H1 (cell line): ENCODE data around the gene TFAP2A. TPM values are rescaled to one million over a fixed set of nuclear protein-coding genes. Genes with fewer than 3 reads are reported as not detected.

Source experiments
- CTCF ChIA-PET: fragments of 300-600 bp; sonication (Branson Sonifier 250); formaldehyde crosslinking; loops from one replicate; lab custom pipeline; 2021; ENCODE audit not compliant: partially characterized antibody; lab: Charles Lee
- POLR2A ChIA-PET: fragments of 300-600 bp; sonication (Branson Sonifier 250); formaldehyde crosslinking; loops from one replicate; lab custom pipeline; 2021; ENCODE audit warnings: inconsistent platforms; ENCODE audit not compliant: partially characterized antibody; lab: Charles Lee
- DNase-seq, 2 experiments: peaks; one replicate each; pipeline versions ENCODE4 v3.0.0 to v3.0.0-alpha.2; 2010 to 2022; ENCODE audit warnings: low spot score in 2 of 2, low read depth in 1 of 2, mixed read lengths in 1 of 2
- FAIRE-seq: peaks from 2 replicates; lab custom pipeline; 2011; peaks lifted over from hg19 to GRCh38; lab: Jason Lieb, UNC
- H2AFZ ChIP-seq: 2 replicates; pipeline ENCODE4 v1.8.1; 2012; ENCODE audit warnings: low read length, inconsistent platforms
- H2AK5ac ChIP-seq: 2 replicates; pipeline ENCODE4 v1.6.1; 2013; ENCODE audit warnings: low read depth, low read length
- H2BK120ac ChIP-seq: replicated peaks from 2 replicates; pipeline ENCODE3; 2013; ENCODE audit warnings: low read depth, low read length, inconsistent platforms
- H2BK12ac ChIP-seq: 2 replicates; pipeline ENCODE4 v1.6.1; 2013; ENCODE audit warnings: low read depth, low read length
- H2BK15ac ChIP-seq: 2 replicates; pipeline ENCODE4 v1.6.1; 2013; ENCODE audit warnings: low read length
- H2BK20ac ChIP-seq: 2 replicates; pipeline ENCODE4 v1.6.1; 2013; ENCODE audit warnings: low read length
- H2BK5ac ChIP-seq: 2 replicates; pipeline ENCODE4 v1.6.1; 2013; ENCODE audit warnings: low read depth, low read length
- H3K14ac ChIP-seq: 2 replicates; pipeline ENCODE4 v1.6.1; 2013; ENCODE audit warnings: inconsistent platforms; ENCODE audit not compliant: insufficient read length
- H3K18ac ChIP-seq: 2 replicates; pipeline ENCODE4 v1.6.1; 2013; ENCODE audit warnings: low read length; ENCODE audit errors: extremely low read depth
- H3K23ac ChIP-seq: 2 replicates; pipeline ENCODE4 v1.6.1; 2013; ENCODE audit warnings: inconsistent platforms; ENCODE audit not compliant: insufficient read length
- H3K23me2 ChIP-seq: 2 replicates; pipeline ENCODE4 v1.6.1; 2013; ENCODE audit warnings: low read depth, low read length
- H3K27ac ChIP-seq: 2 replicates; pipeline ENCODE4 v1.6.1; 2011; ENCODE audit warnings: low read depth, low read length, inconsistent platforms
- H3K27me3 ChIP-seq, 4 experiments: replicated peaks in 1 of 4; 1 replicate in 1 of 4; 2 replicates in 3 of 4; pipeline versions ENCODE4 v1.6.1 to v1.8.1; 2011 to 2013; ENCODE audit warnings: low read length in 3 of 4, mild to moderate bottlenecking in 3 of 4, inconsistent platforms in 2 of 4, mixed read lengths in 2 of 4, moderate library complexity in 1 of 4; ENCODE audit not compliant: control insufficient read depth in 3 of 4, insufficient read depth in 3 of 4; ENCODE audit errors: extremely low read depth in 1 of 4
- H3K36me3 ChIP-seq, 4 experiments: 2 replicates each; pipeline versions ENCODE4 v1.6.1 to v1.8.1; 2011 to 2013; ENCODE audit warnings: mild to moderate bottlenecking in 4 of 4, low read length in 3 of 4, moderate library complexity in 2 of 4, control low read depth in 1 of 4, inconsistent platforms in 1 of 4; ENCODE audit not compliant: insufficient read depth in 4 of 4, control insufficient read depth in 2 of 4
- H3K4ac ChIP-seq: replicated peaks from 2 replicates; pipeline ENCODE3; 2013; ENCODE audit warnings: low read length, low read depth, mixed read lengths, inconsistent platforms; ENCODE audit not compliant: insufficient read length
- H3K4me1 ChIP-seq, 4 experiments: replicated peaks in 1 of 4; 1 replicate in 1 of 4; 2 replicates in 3 of 4; pipeline versions ENCODE4 v1.6.1 to v1.8.1; 2011 to 2013; ENCODE audit warnings: low read length in 3 of 4, inconsistent platforms in 2 of 4, mixed read lengths in 1 of 4; ENCODE audit not compliant: insufficient read depth in 4 of 4, control insufficient read depth in 3 of 4
- H3K4me2 ChIP-seq, 2 experiments: 2 replicates each; pipeline versions ENCODE4 v1.6.1 to v1.8.1; 2011 to 2013; ENCODE audit warnings: low read depth in 2 of 2, low read length in 2 of 2, control low read depth in 1 of 2, inconsistent platforms in 1 of 2, mild to moderate bottlenecking in 1 of 2; ENCODE audit not compliant: insufficient read depth in 1 of 2
- H3K4me3 ChIP-seq, 4 experiments: fragments of 200-600, 300-600 bp in 1 of 4; sonication (generic), shearing (Covaris generic), sonication (Bioruptor Twin) in 1 of 4; 2 replicates each; pipeline versions ENCODE4 v1.5.1 to v1.8.1; 2011 to 2016; ENCODE audit warnings: low read length in 4 of 4, low read depth in 3 of 4, control low read depth in 2 of 4, inconsistent platforms in 2 of 4, mild to moderate bottlenecking in 2 of 4, mixed read lengths in 1 of 4, moderate library complexity in 1 of 4; ENCODE audit not compliant: insufficient read depth in 2 of 4; ENCODE audit errors: extremely low read depth in 1 of 4
- H3K56ac ChIP-seq: replicated peaks from 2 replicates; pipeline ENCODE3; 2013; ENCODE audit warnings: low read depth, mild to moderate bottlenecking, mixed read lengths, low read length, inconsistent platforms; ENCODE audit not compliant: insufficient read length
- H3K79me1 ChIP-seq: 2 replicates; pipeline ENCODE4 v1.6.1; 2013; ENCODE audit warnings: low read depth, low read length, control low read depth
- H3K79me2 ChIP-seq, 2 experiments: 2 replicates each; pipeline versions ENCODE4 v1.6.1 to v1.8.1; 2012 to 2013; ENCODE audit warnings: low read length in 2 of 2, mild to moderate bottlenecking in 2 of 2, inconsistent platforms in 1 of 2; ENCODE audit not compliant: insufficient read depth in 2 of 2, control insufficient read depth in 1 of 2
- H3K9ac ChIP-seq, 4 experiments: replicated peaks in 1 of 4; 1 replicate in 1 of 4; 2 replicates in 3 of 4; pipeline versions ENCODE4 v1.6.1 to v1.8.1; 2011 to 2013; ENCODE audit warnings: low read depth in 3 of 4, low read length in 3 of 4, control low read depth in 2 of 4, mild to moderate bottlenecking in 2 of 4, moderate library complexity in 2 of 4, inconsistent platforms in 1 of 4; ENCODE audit errors: extremely low read depth in 1 of 4
- H3K9me3 ChIP-seq, 2 experiments: 2 replicates each; pipeline versions ENCODE4 v1.6.1 to v1.8.1; 2012 to 2013; ENCODE audit warnings: mild to moderate bottlenecking in 2 of 2, moderate library complexity in 2 of 2, control low read depth in 1 of 2, inconsistent platforms in 1 of 2, low read depth in 1 of 2, low read length in 1 of 2, mixed read lengths in 1 of 2; ENCODE audit not compliant: insufficient read depth in 2 of 2
- H4K20me1 ChIP-seq, 2 experiments: replicated peaks in 1 of 2; 2 replicates each; pipeline versions ENCODE3 to v1.8.1; 2011 to 2013; ENCODE audit warnings: inconsistent platforms in 2 of 2, low read length in 2 of 2, mild to moderate bottlenecking in 1 of 2; ENCODE audit not compliant: insufficient read depth in 2 of 2, control insufficient read depth in 1 of 2
- H4K5ac ChIP-seq: 2 replicates; pipeline ENCODE4 v1.6.1; 2013; ENCODE audit warnings: low read length, low read depth, mixed read lengths, inconsistent platforms; ENCODE audit not compliant: insufficient read length
- H4K8ac ChIP-seq: 2 replicates; pipeline ENCODE4 v1.8.0; 2013; ENCODE audit warnings: mild to moderate bottlenecking, moderate library complexity, low read length, inconsistent platforms; ENCODE audit not compliant: insufficient read depth; ENCODE audit errors: extremely low read depth
- H4K91ac ChIP-seq: replicated peaks from 2 replicates; pipeline ENCODE3; 2013; ENCODE audit warnings: low read length, mixed read lengths, inconsistent platforms; ENCODE audit not compliant: insufficient read length
- CBX8 ChIP-seq: fragments of 300-800, 300-1000 bp; sonication (generic); IDR thresholded peaks from 2 replicates; pipeline ENCODE4 v1.7.1; 2016; ENCODE audit warnings: low read depth, low read length, borderline replicate concordance
- GTF2F1 ChIP-seq: IDR thresholded peaks from 2 replicates; pipeline ENCODE4 v1.6.1; 2012; ENCODE audit warnings: low read depth, low read length, improper control_type of control experiment, borderline replicate concordance
- NRF1 ChIP-seq: IDR thresholded peaks from 2 replicates; pipeline ENCODE4 v1.6.1; 2011; ENCODE audit warnings: mild to moderate bottlenecking, low read depth, low read length, improper control_type of control experiment
- POLR2AphosphoS5 ChIP-seq: IDR thresholded peaks from 2 replicates; pipeline ENCODE4 v1.6.1; 2011; ENCODE audit warnings: low read depth, low read length
- RFX5 ChIP-seq: IDR thresholded peaks from 2 replicates; pipeline ENCODE4 v1.6.1; 2011; ENCODE audit warnings: low read depth, low read length, improper control_type of control experiment, borderline replicate concordance
- SP1 ChIP-seq: IDR thresholded peaks from 2 replicates; pipeline ENCODE4 v1.6.1; 2011; ENCODE audit warnings: low read depth, low read length
- SRF ChIP-seq: IDR thresholded peaks from 2 replicates; pipeline ENCODE4 v1.6.1; 2011; ENCODE audit warnings: mild to moderate bottlenecking, low read depth, low read length, moderate library complexity
- TEAD4 ChIP-seq: IDR thresholded peaks from 2 replicates; pipeline ENCODE4 v1.6.1; 2012; ENCODE audit warnings: low read depth, low read length, inconsistent platforms, mixed read lengths
- USF2 ChIP-seq: IDR thresholded peaks from 2 replicates; pipeline ENCODE4 v1.6.1; 2011; ENCODE audit warnings: low read length, improper control_type of control experiment
- YY1 ChIP-seq: IDR thresholded peaks from 2 replicates; pipeline ENCODE4 v1.6.1; 2011; ENCODE audit warnings: low read depth, mild to moderate bottlenecking, low read length
- WGBS, 2 experiments: shearing (Covaris generic) in 1 of 2; methylation state at CpG; one replicate each; pipeline versions ENCODE4 v1.1.6 to v1.1.7; 2013 to 2015; ENCODE audit warnings: low lambda C conversion rate in 2 of 2, mixed read lengths in 2 of 2, inconsistent platforms in 1 of 2, low coverage in 1 of 2, missing lambda C conversion rate in 1 of 2; ENCODE audit not compliant: insufficient replicate concordance in 2 of 2, insufficient coverage in 1 of 2, insufficient read length in 1 of 2; ENCODE audit errors: extremely low coverage in 1 of 2, missing lambda C conversion rate in 1 of 2; 5-methylcytosine and 5-hydroxymethylcytosine counted together
- polyA plus RNA-seq, 7 experiments: library from polyadenylated mRNA; depleted of rRNA in 3 of 7; stranded (reverse) in 5 of 7; unstranded in 2 of 7; fragments of >200 nt in 5 of 7; fragments of 200-250 nt in 2 of 7; gene quantifications; 1 replicate in 5 of 7; 2 replicates in 1 of 7; 4 replicates in 1 of 7; pipeline versions ENCODE4 v1.2.1 to v1.2.3, GENCODE V29; 2011 to 2013; ENCODE audit warnings: missing spikeins in 2 of 7, mixed read lengths in 2 of 7
- total RNA-seq: library from RNA; stranded (reverse); fragmentation: NEBNext Ultra II Directional; extraction: Animal tissue kit (Norgen Biotek cat#: 25700); gene quantifications from 2 replicates; pipeline ENCODE4 v1.2.1, GENCODE V29; 2021

The TFAP2A gene
- total and polyA plus RNA-seq, 2 of the 8 experiments (the other 6 are each of a cell fraction or from before 2014, with no cell fraction given), result 0.23 TPM; not detected in 1

GRCh38 chr6:10418862-10419748 lies 4.2 kb upstream of the TFAP2A start:
- ChIA-PET POLR2A (interaction anchor here (0.9 to 1.8 kb wide), 5 partner anchors 10 to 34 kb away, joined by 3 to 6 read pairs (median 3); no protein-coding TSS in a partner anchor), CTCF (interaction anchor here (0.6 to 21.9 kb wide), 11 partner anchors 6 to 1658 kb away, joined by 3 to 365 read pairs (median 4); partner anchors contain the start of gene TFAP2A)
- Histone ChIP-seq H3K4me2 (peak overlapping the region; percentile 63 to 72), H2BK120ac (no peak overlapping the region), H3K9ac (no peak overlapping the region), H2BK12ac (peak overlapping the region; percentile 71), H3K56ac (no peak overlapping the region), H4K5ac (no peak overlapping the region), H2BK15ac (peak overlapping the region; percentile 12; the same call in 1 of the 2 replicates), H2AFZ (no peak overlapping the region), H2BK20ac (0 out of 2 replicates have a peak overlapping the region, but pooled peaks have one; percentile 86), H3K23ac (no peak overlapping the region), H3K27ac (no peak overlapping the region), H4K8ac (no peak overlapping the region), H3K36me3 (no peaks in the 10 kb centered on the region; a peak in 1 of 8 replicates), H3K23me2 (peaks cover 10% of the 10 kb centered on the region; the same call in 1 of the 2 replicates), H3K27me3 (peaks cover 86 to 100% (median 98%) of the 10 kb centered on the region in 4 experiments), H2BK5ac (peak overlapping the region; percentile 66; the same call in 1 of the 2 replicates), H3K4me1 (peaks cover 6 to 54% (median 38%) of the 10 kb centered on the region in 4 experiments), H4K20me1 (peaks cover 32 to 46% of the 10 kb centered on the region in 2 experiments), H3K79me2 (no peaks in the 10 kb centered on the region), H4K91ac (no peak overlapping the region), H2AK5ac (no peak overlapping the region), H3K14ac (no peak overlapping the region), H3K4me3 (peak overlapping the region; percentile 19 to 53 (median 34)), H3K4ac (no peak overlapping the region), H3K18ac (peak overlapping the region; percentile 51; the same call in 1 of the 2 replicates), H3K79me1 (no peaks in the 10 kb centered on the region), H3K9me3 (no peaks in the 10 kb centered on the region)
- DNase-seq, result peak in 1 of 2 experiments; percentile 85
- WGBS, 2 experiments, result 2% methylated on average over 30 of the region's 56 CpGs; no CpG with 5 or more reads in 1 of the 2 experiments
- no peak for FAIRE-seq
- TF ChIP-seq SRF (no peak), USF2 (no peak), GTF2F1 (no peak), TEAD4 (peak; percentile 83), POLR2AphosphoS5 (no peak), NRF1 (peak; percentile 84), RFX5 (no peak), SP1 (peak; percentile 79), CBX8 (no peak), YY1 (peak; percentile 38; the same call in 1 of the 2 replicates)
